WTC11 (cell line): ENCODE measurements around the gene C5orf47. TPM values are rescaled to one million over a fixed set of nuclear protein-coding genes. Genes with fewer than 3 reads are reported as not detected.

ENCODE experiments used
- ATAC-seq: fragments of 200-7000 bp; cut with Tn5 transposase; 2 replicates; pipeline ENCODE4 v1.10.0; 2021; ENCODE audit warnings: mild to moderate bottlenecking, moderate library complexity
- CTCF ChIA-PET: fragments of 300-600 bp; sonication (Branson Sonifier 250); formaldehyde crosslinking; loops from one replicate; lab custom pipeline; 2021; ENCODE audit warnings: antibody characterized with exemption; lab: Charles Lee
- POLR2A ChIA-PET: fragments of 350-600 bp; sonication (Branson Sonifier 250); formaldehyde crosslinking; loops from one replicate; lab custom pipeline; 2021; ENCODE audit warnings: antibody characterized with exemption; lab: Charles Lee
- DNase-seq: peaks from one replicate; pipeline ENCODE4 v3.0.0; 2021; ENCODE audit warnings: low spot score
- H3K27ac Mint-ChIP-seq: 2 replicates; pipeline ENCODE4 v1.8.0; 2021; ENCODE audit warnings: mixed read lengths
- H3K27me3 Mint-ChIP-seq: 2 replicates; pipeline ENCODE4 v1.8.0; 2021; ENCODE audit warnings: low read depth, mild to moderate bottlenecking, moderate library complexity, mixed read lengths
- H3K36me3 Mint-ChIP-seq: 2 replicates; pipeline ENCODE4 v1.8.0; 2021; ENCODE audit warnings: mixed read lengths
- H3K4me1 Mint-ChIP-seq: 2 replicates; pipeline ENCODE4 v1.8.0; 2022; ENCODE audit warnings: mixed read lengths
- H3K4me3 Mint-ChIP-seq: 2 replicates; pipeline ENCODE4 v1.8.0; 2021; ENCODE audit warnings: mild to moderate bottlenecking, moderate library complexity, mixed read lengths
- H3K9me3 Mint-ChIP-seq: 2 replicates; pipeline ENCODE4 v1.8.0; 2021; ENCODE audit warnings: mixed read lengths
- ATF1 ChIP-seq: sonication (generic); formaldehyde crosslinking; IDR thresholded peaks from 2 replicates; pipeline ENCODE4 v1.8.1; 2023; ENCODE audit warnings: mild to moderate bottlenecking, moderate library complexity, missing genetic modification reagents
- CBFB ChIP-seq: sonication (generic); formaldehyde crosslinking; IDR thresholded peaks from 2 replicates; pipeline ENCODE4 v1.8.1; 2022; ENCODE audit warnings: mild to moderate bottlenecking, low read depth, missing genetic modification reagents
- CREM ChIP-seq: sonication (generic); formaldehyde crosslinking; IDR thresholded peaks from 2 replicates; pipeline ENCODE4 v1.8.1; 2022; ENCODE audit warnings: mild to moderate bottlenecking, missing genetic modification reagents, moderate library complexity
- ETV6 ChIP-seq: sonication (generic); formaldehyde crosslinking; IDR thresholded peaks from 2 replicates; pipeline ENCODE4 v1.8.1; 2022; ENCODE audit warnings: mild to moderate bottlenecking, missing genetic modification reagents
- GTF2I ChIP-seq: fragments of 250-450 bp; sonication (Bioruptor Pico); conservative IDR thresholded peaks from 2 replicates; pipeline ENCODE4 v1.4.0; 2021; ENCODE audit warnings: mild to moderate bottlenecking
- HMGA2 ChIP-seq: fragments of 250-450 bp; sonication (Bioruptor Pico); IDR thresholded peaks from 2 replicates; pipeline ENCODE4 v1.4.0; 2021; ENCODE audit warnings: mild to moderate bottlenecking, moderate library complexity
- IRF2 ChIP-seq: sonication (generic); formaldehyde crosslinking; IDR thresholded peaks from 2 replicates; pipeline ENCODE4 v1.8.0; 2022; ENCODE audit warnings: low read depth, missing genetic modification reagents, borderline replicate concordance
- JAZF1 ChIP-seq: fragments of 250-450 bp; sonication (Bioruptor Pico); IDR thresholded peaks from 2 replicates; pipeline ENCODE4 v1.9.0; 2021; ENCODE audit warnings: moderate library complexity, mild to moderate bottlenecking, inconsistent platforms
- JUN ChIP-seq: sonication (generic); formaldehyde crosslinking; IDR thresholded peaks from 2 replicates; pipeline ENCODE4 v1.8.0; 2023; ENCODE audit warnings: mild to moderate bottlenecking, missing genetic modification reagents
- MXD4 ChIP-seq: fragments of 250-450 bp; sonication (Bioruptor Pico); IDR thresholded peaks from 2 replicates; pipeline ENCODE4 v1.8.0; 2021; ENCODE audit warnings: mild to moderate bottlenecking, moderate library complexity, borderline replicate concordance
- NFYB ChIP-seq: sonication (generic); formaldehyde crosslinking; conservative IDR thresholded peaks from 2 replicates; pipeline ENCODE4 v1.8.0; 2022; ENCODE audit warnings: low read depth, missing genetic modification reagents
- NR2C2 ChIP-seq: sonication (generic); formaldehyde crosslinking; IDR thresholded peaks from 2 replicates; pipeline ENCODE4 v1.8.0; 2022; ENCODE audit warnings: mild to moderate bottlenecking, missing genetic modification reagents
- OVOL2 ChIP-seq: fragments of 250-450 bp; sonication (Bioruptor Pico); IDR thresholded peaks from 2 replicates; pipeline ENCODE4 v1.9.0; 2021; ENCODE audit warnings: mild to moderate bottlenecking, borderline replicate concordance
- RELA ChIP-seq: sonication (generic); formaldehyde crosslinking; IDR thresholded peaks from 2 replicates; pipeline ENCODE4 v1.8.1; 2022; ENCODE audit warnings: missing genetic modification reagents, mild to moderate bottlenecking, borderline replicate concordance
- RORB ChIP-seq: fragments of 250-450 bp; sonication (Bioruptor Pico); IDR thresholded peaks from 2 replicates; pipeline ENCODE4 v1.9.0; 2021; ENCODE audit warnings: mild to moderate bottlenecking
- TEAD4 ChIP-seq: sonication (generic); formaldehyde crosslinking; IDR thresholded peaks from 2 replicates; pipeline ENCODE4 v1.8.0; 2022; ENCODE audit warnings: mild to moderate bottlenecking, missing genetic modification reagents
- ZNF671 ChIP-seq: fragments of 250-450 bp; sonication (Bioruptor Pico); IDR thresholded peaks from 2 replicates; pipeline ENCODE4 v1.8.0; 2021; ENCODE audit warnings: mild to moderate bottlenecking
- total RNA-seq: library from RNA; stranded (reverse); gene quantifications from 3 replicates; pipeline ENCODE4 v1.2.3, GENCODE V29; 2021
- TF ChIP-seq, protein P1 (sequence below): sonication (generic); formaldehyde crosslinking; IDR thresholded peaks from 2 replicates; pipeline ENCODE4 v1.8.0; 2023; ENCODE audit warnings: missing genetic modification reagents, mild to moderate bottlenecking, borderline replicate concordance
- TF ChIP-seq, protein P2 (sequence below): fragments of 250-450 bp; sonication (Bioruptor Pico); conservative IDR thresholded peaks from 2 replicates; pipeline ENCODE4 v1.9.0; 2021; ENCODE audit warnings: mild to moderate bottlenecking
- TF ChIP-seq, protein P3 (sequence below): fragments of 250-450 bp; sonication (Bioruptor Pico); IDR thresholded peaks from 2 replicates; pipeline ENCODE4 v1.8.0; 2021; ENCODE audit warnings: mild to moderate bottlenecking
- TF ChIP-seq, protein P4 (sequence below): sonication (generic); formaldehyde crosslinking; conservative IDR thresholded peaks from 2 replicates; pipeline ENCODE4 v1.8.1; 2022; ENCODE audit warnings: mild to moderate bottlenecking, missing genetic modification reagents
- TF ChIP-seq, protein P5 (sequence below): fragments of 250-450 bp; sonication (Bioruptor Pico); IDR thresholded peaks from 2 replicates; pipeline ENCODE4 v2.1.2; 2022; ENCODE audit warnings: mild to moderate bottlenecking, moderate library complexity
- TF ChIP-seq, protein P6 (sequence below): fragments of 250-450 bp; sonication (Bioruptor Pico); IDR thresholded peaks from 2 replicates; pipeline ENCODE4 v1.9.0; 2021; ENCODE audit warnings: mild to moderate bottlenecking, borderline replicate concordance
- TF ChIP-seq, protein P7 (sequence below): sonication (generic); formaldehyde crosslinking; IDR thresholded peaks from 2 replicates; pipeline ENCODE4 v1.8.1; 2022; ENCODE audit warnings: mild to moderate bottlenecking, moderate library complexity, missing genetic modification reagents

The C5orf47 gene
- total RNA-seq, 1 experiment from 2014 or later, result 0.09 TPM

DNA sequence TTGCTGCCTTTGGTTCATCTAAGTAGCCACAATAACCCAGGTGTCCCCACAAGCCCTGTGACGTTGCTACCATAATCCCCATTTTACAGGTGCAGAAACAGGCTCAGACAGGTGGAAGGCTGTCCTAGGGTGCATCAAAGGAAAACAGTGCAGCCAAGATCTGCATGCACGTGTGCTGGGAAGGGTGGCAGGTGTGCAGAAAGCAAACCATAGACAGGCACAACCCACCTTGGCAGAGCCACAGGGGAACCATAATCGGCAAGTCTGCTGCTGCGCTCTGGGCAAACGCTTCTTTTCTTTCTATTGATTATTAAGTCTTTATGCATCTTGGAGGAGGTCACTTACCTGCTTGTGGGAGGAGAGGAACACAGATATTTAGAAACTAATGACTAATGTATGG, 63.7 kb downstream of the C5orf47 start (continued):
- TF ChIP-seq, protein P1, sequence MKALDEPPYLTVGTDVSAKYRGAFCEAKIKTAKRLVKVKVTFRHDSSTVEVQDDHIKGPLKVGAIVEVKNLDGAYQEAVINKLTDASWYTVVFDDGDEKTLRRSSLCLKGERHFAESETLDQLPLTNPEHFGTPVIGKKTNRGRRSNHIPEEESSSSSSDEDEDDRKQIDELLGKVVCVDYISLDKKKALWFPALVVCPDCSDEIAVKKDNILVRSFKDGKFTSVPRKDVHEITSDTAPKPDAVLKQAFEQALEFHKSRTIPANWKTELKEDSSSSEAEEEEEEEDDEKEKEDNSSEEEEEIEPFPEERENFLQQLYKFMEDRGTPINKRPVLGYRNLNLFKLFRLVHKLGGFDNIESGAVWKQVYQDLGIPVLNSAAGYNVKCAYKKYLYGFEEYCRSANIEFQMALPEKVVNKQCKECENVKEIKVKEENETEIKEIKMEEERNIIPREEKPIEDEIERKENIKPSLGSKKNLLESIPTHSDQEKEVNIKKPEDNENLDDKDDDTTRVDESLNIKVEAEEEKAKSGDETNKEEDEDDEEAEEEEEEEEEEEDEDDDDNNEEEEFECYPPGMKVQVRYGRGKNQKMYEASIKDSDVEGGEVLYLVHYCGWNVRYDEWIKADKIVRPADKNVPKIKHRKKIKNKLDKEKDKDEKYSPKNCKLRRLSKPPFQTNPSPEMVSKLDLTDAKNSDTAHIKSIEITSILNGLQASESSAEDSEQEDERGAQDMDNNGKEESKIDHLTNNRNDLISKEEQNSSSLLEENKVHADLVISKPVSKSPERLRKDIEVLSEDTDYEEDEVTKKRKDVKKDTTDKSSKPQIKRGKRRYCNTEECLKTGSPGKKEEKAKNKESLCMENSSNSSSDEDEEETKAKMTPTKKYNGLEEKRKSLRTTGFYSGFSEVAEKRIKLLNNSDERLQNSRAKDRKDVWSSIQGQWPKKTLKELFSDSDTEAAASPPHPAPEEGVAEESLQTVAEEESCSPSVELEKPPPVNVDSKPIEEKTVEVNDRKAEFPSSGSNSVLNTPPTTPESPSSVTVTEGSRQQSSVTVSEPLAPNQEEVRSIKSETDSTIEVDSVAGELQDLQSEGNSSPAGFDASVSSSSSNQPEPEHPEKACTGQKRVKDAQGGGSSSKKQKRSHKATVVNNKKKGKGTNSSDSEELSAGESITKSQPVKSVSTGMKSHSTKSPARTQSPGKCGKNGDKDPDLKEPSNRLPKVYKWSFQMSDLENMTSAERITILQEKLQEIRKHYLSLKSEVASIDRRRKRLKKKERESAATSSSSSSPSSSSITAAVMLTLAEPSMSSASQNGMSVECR, result no peak
- TF ChIP-seq JAZF1 (CRISPR knock-in tag), result no peak
- no peak for TF ChIP-seq JUN (CRISPR knock-in tag)
- no peak for TF ChIP-seq CREM
- TF ChIP-seq, protein P2, sequence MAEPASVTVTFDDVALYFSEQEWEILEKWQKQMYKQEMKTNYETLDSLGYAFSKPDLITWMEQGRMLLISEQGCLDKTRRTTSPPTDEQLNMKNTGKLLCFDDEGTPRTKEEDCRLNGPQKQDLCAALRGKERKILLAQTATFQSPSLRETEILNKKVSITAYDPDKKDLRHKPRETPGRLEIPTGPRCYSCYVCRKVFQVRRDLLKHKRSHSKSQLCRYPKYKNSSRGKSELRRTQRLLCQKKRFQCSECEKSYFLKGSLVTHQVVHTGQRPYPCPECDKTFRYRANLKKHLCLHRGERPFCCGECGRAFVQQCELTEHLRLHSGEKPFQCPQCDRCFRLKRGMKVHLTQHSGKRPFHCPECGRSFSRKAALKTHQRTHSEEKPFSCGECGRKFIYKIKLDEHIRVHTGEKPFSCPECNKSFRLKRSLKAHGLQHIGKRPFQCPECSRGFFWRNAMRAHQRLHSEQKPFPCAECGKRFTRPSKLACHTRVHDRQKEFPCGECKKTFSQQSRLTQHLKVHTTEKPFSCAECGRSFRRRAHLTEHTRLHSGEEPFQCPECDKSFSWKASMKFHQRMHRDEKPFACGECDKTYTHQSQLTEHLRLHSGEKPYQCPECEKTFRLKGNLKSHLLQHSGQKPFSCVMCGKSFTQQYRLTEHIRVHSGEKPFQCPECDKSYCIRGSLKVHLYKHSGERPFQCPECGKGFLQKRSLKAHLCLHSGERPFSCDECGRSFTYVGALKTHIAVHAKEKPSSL (CRISPR knock-in tag), result no peak
- TF ChIP-seq, protein P3, sequence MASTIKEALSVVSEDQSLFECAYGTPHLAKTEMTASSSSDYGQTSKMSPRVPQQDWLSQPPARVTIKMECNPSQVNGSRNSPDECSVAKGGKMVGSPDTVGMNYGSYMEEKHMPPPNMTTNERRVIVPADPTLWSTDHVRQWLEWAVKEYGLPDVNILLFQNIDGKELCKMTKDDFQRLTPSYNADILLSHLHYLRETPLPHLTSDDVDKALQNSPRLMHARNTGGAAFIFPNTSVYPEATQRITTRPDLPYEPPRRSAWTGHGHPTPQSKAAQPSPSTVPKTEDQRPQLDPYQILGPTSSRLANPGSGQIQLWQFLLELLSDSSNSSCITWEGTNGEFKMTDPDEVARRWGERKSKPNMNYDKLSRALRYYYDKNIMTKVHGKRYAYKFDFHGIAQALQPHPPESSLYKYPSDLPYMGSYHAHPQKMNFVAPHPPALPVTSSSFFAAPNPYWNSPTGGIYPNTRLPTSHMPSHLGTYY (CRISPR knock-in tag), result no peak
- no peak for TF ChIP-seq ATF1 (CRISPR knock-in tag)
- no peak for TF ChIP-seq MXD4
- no peak for TF ChIP-seq NFYB (CRISPR knock-in tag)
- TF ChIP-seq ZNF671 (CRISPR knock-in tag), result no peak
- TF ChIP-seq RORB (CRISPR knock-in tag), result no peak
- no peak for TF ChIP-seq HMGA2 (CRISPR knock-in tag)
- no peak for TF ChIP-seq ETV6 (CRISPR knock-in tag)

DNA sequence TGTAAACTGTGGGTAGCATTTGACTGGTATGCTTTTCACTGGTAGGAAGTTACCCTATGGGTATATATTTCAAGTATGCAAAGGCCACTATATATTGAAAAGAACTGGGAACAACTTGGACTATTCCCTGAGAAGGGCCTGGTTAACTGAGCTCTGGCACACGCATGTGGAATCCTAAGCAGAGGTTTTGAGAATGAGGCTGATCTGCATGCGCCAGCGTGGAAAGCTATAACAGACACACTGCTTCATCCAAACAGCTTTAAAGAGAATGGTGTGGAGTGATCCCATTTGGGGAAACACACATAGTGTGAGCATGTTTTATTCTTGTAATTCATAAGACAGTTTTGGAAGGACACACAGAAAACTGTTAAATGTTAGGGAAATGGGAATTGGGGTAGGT, 64.9 kb downstream of the C5orf47 start:
- ATAC-seq (no peak), DNase-seq (no peak)
- POLR2A ChIA-PET, result no interaction called here
- CTCF ChIA-PET, result interaction anchor here (0.7 to 2.0 kb wide), 3 partner anchors 8 to 263 kb away, joined by 4 to 6 read pairs (median 4); partner anchors contain the start of gene NSG2
- no peaks in the 10 kb centered on the region for H3K9me3 Mint-ChIP-seq
- no peaks in the 10 kb centered on the region for H3K4me1 Mint-ChIP-seq
- H3K36me3 Mint-ChIP-seq, result no peaks in the 10 kb centered on the region
- peaks cover 4% of the 10 kb centered on the region; the same call in 1 of the 2 replicates for H3K27me3 Mint-ChIP-seq
- H3K27ac Mint-ChIP-seq, result no peak overlapping the region
- no peak overlapping the region for H3K4me3 Mint-ChIP-seq
- TF ChIP-seq GTF2I (CRISPR knock-in tag) (no peak), OVOL2 (CRISPR knock-in tag) (no peak), IRF2 (CRISPR knock-in tag) (no peak), CBFB (no peak), NR2C2 (no peak), RORB (CRISPR knock-in tag) (no peak), TEAD4 (no peak), RELA (CRISPR knock-in tag) (no peak)
- TF ChIP-seq, protein P4, sequence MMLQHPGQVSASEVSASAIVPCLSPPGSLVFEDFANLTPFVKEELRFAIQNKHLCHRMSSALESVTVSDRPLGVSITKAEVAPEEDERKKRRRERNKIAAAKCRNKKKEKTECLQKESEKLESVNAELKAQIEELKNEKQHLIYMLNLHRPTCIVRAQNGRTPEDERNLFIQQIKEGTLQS (CRISPR knock-in tag), result no peak
- TF ChIP-seq, protein P5, sequence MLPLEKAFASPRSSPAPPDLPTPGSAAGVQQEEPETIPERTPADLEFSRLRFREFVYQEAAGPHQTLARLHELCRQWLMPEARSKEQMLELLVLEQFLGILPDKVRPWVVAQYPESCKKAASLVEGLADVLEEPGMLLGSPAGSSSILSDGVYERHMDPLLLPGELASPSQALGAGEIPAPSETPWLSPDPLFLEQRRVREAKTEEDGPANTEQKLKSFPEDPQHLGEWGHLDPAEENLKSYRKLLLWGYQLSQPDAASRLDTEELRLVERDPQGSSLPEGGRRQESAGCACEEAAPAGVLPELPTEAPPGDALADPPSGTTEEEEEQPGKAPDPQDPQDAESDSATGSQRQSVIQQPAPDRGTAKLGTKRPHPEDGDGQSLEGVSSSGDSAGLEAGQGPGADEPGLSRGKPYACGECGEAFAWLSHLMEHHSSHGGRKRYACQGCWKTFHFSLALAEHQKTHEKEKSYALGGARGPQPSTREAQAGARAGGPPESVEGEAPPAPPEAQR, result no peak
- TF ChIP-seq, protein P6, sequence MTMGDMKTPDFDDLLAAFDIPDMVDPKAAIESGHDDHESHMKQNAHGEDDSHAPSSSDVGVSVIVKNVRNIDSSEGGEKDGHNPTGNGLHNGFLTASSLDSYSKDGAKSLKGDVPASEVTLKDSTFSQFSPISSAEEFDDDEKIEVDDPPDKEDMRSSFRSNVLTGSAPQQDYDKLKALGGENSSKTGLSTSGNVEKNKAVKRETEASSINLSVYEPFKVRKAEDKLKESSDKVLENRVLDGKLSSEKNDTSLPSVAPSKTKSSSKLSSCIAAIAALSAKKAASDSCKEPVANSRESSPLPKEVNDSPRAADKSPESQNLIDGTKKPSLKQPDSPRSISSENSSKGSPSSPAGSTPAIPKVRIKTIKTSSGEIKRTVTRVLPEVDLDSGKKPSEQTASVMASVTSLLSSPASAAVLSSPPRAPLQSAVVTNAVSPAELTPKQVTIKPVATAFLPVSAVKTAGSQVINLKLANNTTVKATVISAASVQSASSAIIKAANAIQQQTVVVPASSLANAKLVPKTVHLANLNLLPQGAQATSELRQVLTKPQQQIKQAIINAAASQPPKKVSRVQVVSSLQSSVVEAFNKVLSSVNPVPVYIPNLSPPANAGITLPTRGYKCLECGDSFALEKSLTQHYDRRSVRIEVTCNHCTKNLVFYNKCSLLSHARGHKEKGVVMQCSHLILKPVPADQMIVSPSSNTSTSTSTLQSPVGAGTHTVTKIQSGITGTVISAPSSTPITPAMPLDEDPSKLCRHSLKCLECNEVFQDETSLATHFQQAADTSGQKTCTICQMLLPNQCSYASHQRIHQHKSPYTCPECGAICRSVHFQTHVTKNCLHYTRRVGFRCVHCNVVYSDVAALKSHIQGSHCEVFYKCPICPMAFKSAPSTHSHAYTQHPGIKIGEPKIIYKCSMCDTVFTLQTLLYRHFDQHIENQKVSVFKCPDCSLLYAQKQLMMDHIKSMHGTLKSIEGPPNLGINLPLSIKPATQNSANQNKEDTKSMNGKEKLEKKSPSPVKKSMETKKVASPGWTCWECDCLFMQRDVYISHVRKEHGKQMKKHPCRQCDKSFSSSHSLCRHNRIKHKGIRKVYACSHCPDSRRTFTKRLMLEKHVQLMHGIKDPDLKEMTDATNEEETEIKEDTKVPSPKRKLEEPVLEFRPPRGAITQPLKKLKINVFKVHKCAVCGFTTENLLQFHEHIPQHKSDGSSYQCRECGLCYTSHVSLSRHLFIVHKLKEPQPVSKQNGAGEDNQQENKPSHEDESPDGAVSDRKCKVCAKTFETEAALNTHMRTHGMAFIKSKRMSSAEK, result no peak
- TF ChIP-seq, protein P7, sequence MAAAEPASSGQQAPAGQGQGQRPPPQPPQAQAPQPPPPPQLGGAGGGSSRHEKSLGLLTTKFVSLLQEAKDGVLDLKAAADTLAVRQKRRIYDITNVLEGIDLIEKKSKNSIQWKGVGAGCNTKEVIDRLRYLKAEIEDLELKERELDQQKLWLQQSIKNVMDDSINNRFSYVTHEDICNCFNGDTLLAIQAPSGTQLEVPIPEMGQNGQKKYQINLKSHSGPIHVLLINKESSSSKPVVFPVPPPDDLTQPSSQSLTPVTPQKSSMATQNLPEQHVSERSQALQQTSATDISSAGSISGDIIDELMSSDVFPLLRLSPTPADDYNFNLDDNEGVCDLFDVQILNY (CRISPR knock-in tag), result no peak
